LNCaP clone FGC (cell line): ENCODE results near the gene ARHGAP11B.
"Not testable (repeated sequence)": the region's sequence is repeated elsewhere in the genome, so short reads cannot be mapped to it uniquely, and the experiment has no call there.

Experiments
- DNase-seq: peaks from one replicate; pipeline ENCODE4 v3.0.0-alpha.2; 2011; ENCODE audit warnings: low read depth
- H3K4me3 ChIP-seq: 2 replicates; pipeline ENCODE4 v1.5.1; 2011; ENCODE audit warnings: mild to moderate bottlenecking, low read depth, low read length, control low read depth
- TF ChIP-seq, protein P1 (sequence below): IDR thresholded peaks from 2 replicates; pipeline ENCODE4 v1.5.1; 2012; ENCODE audit warnings: mild to moderate bottlenecking; ENCODE audit not compliant: control insufficient read depth, insufficient read depth; ENCODE audit errors: extremely low read depth

ARHGAP11B gene

DNA sequence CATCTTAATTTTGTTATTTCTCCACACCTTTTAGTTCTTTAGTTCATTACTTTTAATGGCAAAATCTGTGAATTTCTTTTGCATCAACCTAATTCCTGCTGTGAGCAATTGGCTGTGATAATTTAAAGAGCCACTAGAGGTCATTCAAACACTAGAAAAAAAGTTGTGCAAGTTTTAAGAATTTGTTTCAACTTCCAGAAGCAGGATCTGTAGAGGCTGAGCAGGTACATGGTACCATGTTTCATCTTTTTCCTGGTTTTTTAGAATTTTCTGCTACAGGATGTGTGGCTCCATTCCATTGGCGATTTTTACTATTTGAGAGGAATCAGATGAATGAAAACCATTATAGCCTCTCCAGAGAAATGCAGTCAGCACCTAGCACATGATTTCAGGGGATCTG lies 35.2 kb downstream of the ARHGAP11B start:
- TF ChIP-seq, protein P1, sequence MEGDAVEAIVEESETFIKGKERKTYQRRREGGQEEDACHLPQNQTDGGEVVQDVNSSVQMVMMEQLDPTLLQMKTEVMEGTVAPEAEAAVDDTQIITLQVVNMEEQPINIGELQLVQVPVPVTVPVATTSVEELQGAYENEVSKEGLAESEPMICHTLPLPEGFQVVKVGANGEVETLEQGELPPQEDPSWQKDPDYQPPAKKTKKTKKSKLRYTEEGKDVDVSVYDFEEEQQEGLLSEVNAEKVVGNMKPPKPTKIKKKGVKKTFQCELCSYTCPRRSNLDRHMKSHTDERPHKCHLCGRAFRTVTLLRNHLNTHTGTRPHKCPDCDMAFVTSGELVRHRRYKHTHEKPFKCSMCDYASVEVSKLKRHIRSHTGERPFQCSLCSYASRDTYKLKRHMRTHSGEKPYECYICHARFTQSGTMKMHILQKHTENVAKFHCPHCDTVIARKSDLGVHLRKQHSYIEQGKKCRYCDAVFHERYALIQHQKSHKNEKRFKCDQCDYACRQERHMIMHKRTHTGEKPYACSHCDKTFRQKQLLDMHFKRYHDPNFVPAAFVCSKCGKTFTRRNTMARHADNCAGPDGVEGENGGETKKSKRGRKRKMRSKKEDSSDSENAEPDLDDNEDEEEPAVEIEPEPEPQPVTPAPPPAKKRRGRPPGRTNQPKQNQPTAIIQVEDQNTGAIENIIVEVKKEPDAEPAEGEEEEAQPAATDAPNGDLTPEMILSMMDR: peak; percentile 43
- not testable (repeated sequence) for H3K4me3 ChIP-seq
- peak; percentile 1 for DNase-seq

DNA sequence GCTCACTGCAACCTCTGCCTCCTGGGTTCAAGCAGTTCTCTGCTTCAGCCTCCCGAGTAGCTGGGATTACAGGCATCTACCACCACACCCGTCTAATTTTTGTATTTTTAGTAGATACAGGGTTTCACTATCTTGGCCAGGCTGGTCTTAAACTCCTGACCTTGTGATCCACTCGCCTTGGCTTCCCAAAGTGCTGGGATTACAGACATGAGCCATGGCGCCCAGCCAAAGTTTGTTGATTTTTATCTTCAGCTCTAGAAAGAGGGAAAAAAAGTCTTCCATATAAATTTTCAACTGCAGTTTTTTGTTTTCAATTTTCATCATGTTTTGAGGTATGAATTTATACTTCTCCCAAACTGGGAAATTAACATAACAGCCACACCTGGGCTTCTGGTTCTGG lies 43.7 kb downstream of the ARHGAP11B start:
- DNase-seq, H3K4me3 ChIP-seq: not testable (repeated sequence)

DNA sequence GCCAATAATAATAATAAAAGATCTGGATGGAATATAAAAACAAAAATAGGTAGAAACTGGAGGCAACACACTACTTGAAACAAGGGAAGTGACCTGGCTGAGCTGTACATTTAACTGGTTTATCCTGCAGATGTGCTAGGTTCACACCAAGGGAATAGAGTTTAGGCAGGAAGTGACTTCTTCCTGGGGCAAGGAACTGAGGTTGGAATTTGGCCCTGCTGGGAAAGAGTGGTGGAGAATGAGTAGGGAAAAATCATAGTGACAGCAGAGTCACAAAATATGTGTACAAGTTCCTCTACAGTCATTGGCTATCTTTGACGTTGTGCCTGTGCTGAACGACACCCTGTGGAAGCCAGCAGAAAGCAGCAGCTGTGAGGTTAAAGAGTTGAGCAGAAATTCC lies 44.1 kb downstream of the ARHGAP11B start:
- H3K4me3 ChIP-seq: no peak overlapping the region
- TF ChIP-seq, protein P1: no peak
- DNase-seq: no peak

DNA sequence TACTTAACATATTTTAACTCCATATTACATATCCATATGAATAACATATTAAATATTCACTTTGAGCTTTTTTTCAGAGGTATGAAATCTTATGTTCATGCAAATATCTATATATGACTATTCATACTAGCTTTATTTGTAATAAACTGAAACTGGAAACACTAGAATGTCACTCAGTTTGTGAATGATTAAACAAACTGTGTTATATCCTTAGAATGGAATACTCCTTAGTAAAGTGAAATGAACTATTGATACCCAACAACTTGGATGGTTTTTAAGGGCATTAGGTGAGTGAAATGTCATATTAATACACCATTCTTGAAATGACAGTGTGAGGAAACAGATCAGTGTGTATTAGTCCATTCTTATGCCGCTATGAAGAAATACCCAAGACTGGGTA lies 45.4 kb downstream of the ARHGAP11B start:
- TF ChIP-seq, protein P1: no peak

DNA sequence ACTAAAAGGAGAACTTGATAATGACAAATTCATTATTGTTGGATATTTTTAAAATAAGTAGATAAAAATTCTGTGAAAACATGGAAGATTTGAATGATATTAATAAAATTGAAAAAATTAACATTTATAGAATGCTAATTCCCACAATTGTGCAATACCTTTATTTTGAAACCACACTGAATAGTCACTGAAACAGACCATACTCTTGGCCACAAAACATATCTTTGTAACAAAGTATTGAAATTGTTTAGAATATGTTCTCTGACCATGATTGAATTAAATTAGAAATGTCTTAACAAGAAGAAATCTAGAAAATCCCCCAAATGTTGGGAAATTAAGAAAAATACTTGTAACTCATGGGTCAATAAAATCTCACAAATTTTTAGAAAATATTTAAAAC lies 49.2 kb downstream of the ARHGAP11B start:
- H3K4me3 ChIP-seq: no peak overlapping the region
- DNase-seq: no peak

More for the DNA sequence above, 45.4 kb downstream of the ARHGAP11B start:
- H3K4me3 ChIP-seq: no peak overlapping the region
- DNase-seq: no peak

DNA sequence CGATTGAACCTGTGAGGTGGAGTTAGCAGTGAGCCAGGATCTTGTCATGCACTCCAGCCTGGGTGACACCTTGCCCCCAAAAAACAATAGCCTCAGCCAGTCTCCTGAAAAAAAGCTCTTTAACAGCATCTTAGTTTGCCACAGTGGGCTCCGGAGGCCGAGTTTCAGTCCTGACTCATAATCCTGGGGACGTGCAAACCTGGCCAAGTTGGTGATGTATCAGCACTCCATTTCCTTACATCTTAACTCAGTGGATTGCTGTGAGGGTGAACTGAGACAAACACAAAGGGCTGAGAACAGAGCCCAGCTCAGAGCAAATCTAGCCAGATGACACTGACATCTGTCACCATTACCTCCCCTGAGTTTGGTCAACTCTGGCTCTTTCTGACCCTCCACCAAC lies 50.0 kb downstream of the ARHGAP11B start:
- not testable (repeated sequence) for DNase-seq, H3K4me3 ChIP-seq

More for the DNA sequence above, 49.2 kb downstream of the ARHGAP11B start:
- TF ChIP-seq, protein P1: no peak

DNA sequence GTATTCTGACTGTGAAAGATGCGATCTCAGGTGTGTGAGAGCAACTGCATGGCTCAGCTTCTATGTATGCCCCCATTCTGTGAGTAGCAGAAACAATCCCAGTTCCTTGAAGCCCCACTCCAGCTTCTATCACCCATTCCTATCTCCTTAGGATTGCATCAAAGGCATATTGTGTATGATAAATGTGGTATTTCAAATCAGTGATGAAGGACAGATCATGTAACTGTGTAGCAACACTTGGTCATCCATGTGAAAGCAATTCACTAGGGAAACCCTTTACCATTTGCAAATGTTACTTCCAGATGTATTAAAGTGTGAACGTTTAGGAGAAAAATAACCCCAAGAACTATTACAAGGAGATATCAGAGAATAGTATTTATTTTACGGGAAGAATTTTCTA lies 55.1 kb downstream of the ARHGAP11B start:
- H3K4me3 ChIP-seq, DNase-seq: not testable (repeated sequence)

DNA sequence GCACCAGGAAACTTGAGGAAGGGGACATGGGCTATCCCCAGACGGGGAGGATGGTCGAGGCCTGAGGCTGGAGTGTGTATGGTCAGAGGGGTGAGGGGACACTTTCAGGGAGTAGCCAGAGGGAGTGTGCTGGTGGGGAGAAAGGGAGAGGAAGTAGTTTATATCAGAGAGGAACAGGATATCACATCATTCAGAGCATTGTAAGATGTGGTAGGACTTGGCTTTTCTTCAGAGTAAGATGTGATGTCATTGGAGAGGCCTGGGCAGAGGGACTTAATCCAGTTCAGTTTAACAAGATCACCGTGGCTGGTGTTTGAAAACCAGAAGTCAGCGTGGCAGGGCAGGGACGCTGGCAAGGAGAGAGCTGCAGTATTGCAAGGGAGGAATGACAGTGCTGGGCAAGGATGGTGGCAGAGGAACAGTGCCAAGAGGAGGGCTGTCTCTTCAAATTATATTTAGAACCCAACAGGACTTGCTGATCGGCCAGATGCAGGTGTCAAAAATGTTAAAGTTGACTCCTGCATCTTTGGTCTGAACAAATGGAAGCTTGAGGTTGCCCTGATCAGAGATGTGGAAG lies 59.9 kb downstream of the ARHGAP11B start:
- H3K4me3 ChIP-seq, DNase-seq: not testable (repeated sequence)

DNA sequence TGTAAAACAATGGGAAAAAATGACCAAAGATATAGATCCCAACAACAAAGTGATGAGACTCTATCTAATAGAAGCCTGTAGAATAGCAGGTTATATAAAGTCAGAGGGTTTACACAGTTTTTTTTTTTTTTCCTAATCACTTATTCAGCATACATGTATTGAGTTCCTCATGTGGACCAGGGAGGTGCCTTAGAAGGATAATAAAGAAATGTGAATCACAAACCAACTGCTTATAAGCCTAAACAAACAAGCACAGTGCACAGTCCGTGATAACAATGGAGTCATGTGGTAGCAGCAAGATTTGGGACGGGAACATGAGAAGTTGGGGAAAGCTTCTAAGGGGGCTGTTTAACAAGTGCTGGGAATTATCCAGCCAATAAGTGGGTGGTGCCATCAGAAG lies 60.7 kb downstream of the ARHGAP11B start:
- not testable (repeated sequence) for H3K4me3 ChIP-seq, DNase-seq
